HepG2 (cell line): ENCODE results near the gene TBC1D16. TPM values are rescaled to one million over a fixed set of nuclear protein-coding genes. Genes with fewer than 3 reads are reported as not detected.
A peak's percentile ranks its signal among the peaks of the same experiment; 100 is the strongest.

Source experiments
- ATF7-NPFF ChIP-seq: sonication (generic); formaldehyde crosslinking; IDR thresholded peaks from 2 replicates; pipeline ENCODE4 v1.8.1; 2023; ENCODE audit warnings: mild to moderate bottlenecking, low read depth, missing genetic modification reagents, moderate library complexity
- MAFF ChIP-seq: IDR thresholded peaks from 2 replicates; pipeline ENCODE4 v1.6.1; 2011; ENCODE audit warnings: low read depth, low read length, improper control_type of control experiment
- NCOA1 ChIP-seq: sonication (generic); formaldehyde crosslinking; IDR thresholded peaks from 2 replicates; pipeline ENCODE4 v1.9.0; 2021; ENCODE audit warnings: missing genetic modification reagents
- ZNF382 ChIP-seq: sonication (generic); formaldehyde crosslinking; IDR thresholded peaks from 2 replicates; pipeline ENCODE4 v1.5.0; 2020; ENCODE audit warnings: missing genetic modification reagents, mild to moderate bottlenecking, borderline replicate concordance
- ZSCAN20 ChIP-seq: sonication (generic); formaldehyde crosslinking; IDR thresholded peaks from 2 replicates; pipeline ENCODE4 v1.4.0; 2020; ENCODE audit warnings: missing genetic modification reagents, mild to moderate bottlenecking, borderline replicate concordance
- polyA plus RNA-seq, 8 experiments: library from polyadenylated mRNA; depleted of rRNA in 3 of 8; stranded (reverse) in 7 of 8; unstranded in 1 of 8; fragments of >200 nt; fragmentation: Illumina TruSeq in 4 of 8; extraction: Trizol in 4 of 8; gene quantifications; 2 replicates each; pipeline versions ENCODE4 v1.2.1 to v1.2.3, GENCODE V29; 2011 to 2016; ENCODE audit warnings: low read depth in 4 of 8, missing spikeins in 1 of 8, mixed read lengths in 1 of 8; ENCODE audit not compliant: insufficient read depth in 1 of 8
- total RNA-seq, 5 experiments: library from RNA; depleted of rRNA; stranded (reverse); fragments of >200 nt; fragmentation: Illumina TruSeq; extraction: Trizol; gene quantifications; 2 replicates each; pipeline ENCODE4 v1.2.3, GENCODE V29; 2016; ENCODE audit warnings: low read depth in 1 of 5
- TF ChIP-seq, protein P1 (sequence below): sonication (generic); formaldehyde crosslinking; IDR thresholded peaks from 2 replicates; pipeline ENCODE4 v1.8.1; 2023; ENCODE audit warnings: mild to moderate bottlenecking, missing genetic modification reagents
- TF ChIP-seq, protein P2 (sequence below): sonication (generic); formaldehyde crosslinking; IDR thresholded peaks from 2 replicates; pipeline ENCODE4 v1.5.1; 2020; ENCODE audit warnings: mild to moderate bottlenecking, missing genetic modification reagents, moderate library complexity
- TF ChIP-seq, protein P3 (sequence below), 2 experiments: sonication (generic) in 1 of 2; formaldehyde crosslinking in 1 of 2; IDR thresholded peaks; 2 replicates each; pipeline versions ENCODE4 v1.4.0 to v1.6.1; 2016 to 2020; ENCODE audit warnings: borderline replicate concordance in 1 of 2, low read depth in 1 of 2, mild to moderate bottlenecking in 1 of 2, missing genetic modification reagents in 1 of 2

Gene TBC1D16
- total and polyA plus RNA-seq, 2 of the 13 experiments (the other 11 are each of a cell fraction or from before 2014, with no cell fraction given): 14.9 to 24.9 TPM

DNA sequence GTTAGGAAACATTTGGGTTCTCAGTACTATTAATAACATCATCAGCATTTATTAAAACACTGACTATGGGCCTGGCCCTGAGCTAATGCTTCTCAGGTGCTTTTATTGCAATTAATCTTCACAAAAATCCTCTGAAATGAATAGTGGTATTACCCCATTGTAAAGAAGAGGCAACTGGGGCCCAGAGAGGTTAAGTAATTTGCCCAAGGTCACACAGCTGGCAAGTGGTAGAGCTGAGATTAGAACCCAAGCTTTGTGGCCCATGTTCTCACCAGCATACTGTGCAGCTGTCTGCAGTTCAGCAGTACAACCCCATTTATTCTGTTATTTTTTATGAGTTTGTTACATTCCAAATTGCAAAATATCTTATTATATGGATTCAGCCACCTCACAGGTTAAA lies 82.3 kb downstream of the TBC1D16 start (continued):
- TF ChIP-seq, protein P1, sequence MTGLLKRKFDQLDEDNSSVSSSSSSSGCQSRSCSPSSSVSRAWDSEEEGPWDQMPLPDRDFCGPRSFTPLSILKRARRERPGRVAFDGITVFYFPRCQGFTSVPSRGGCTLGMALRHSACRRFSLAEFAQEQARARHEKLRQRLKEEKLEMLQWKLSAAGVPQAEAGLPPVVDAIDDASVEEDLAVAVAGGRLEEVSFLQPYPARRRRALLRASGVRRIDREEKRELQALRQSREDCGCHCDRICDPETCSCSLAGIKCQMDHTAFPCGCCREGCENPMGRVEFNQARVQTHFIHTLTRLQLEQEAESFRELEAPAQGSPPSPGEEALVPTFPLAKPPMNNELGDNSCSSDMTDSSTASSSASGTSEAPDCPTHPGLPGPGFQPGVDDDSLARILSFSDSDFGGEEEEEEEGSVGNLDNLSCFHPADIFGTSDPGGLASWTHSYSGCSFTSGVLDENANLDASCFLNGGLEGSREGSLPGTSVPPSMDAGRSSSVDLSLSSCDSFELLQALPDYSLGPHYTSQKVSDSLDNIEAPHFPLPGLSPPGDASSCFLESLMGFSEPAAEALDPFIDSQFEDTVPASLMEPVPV (CRISPR knock-in tag): no peak
- TF ChIP-seq, protein P2, sequence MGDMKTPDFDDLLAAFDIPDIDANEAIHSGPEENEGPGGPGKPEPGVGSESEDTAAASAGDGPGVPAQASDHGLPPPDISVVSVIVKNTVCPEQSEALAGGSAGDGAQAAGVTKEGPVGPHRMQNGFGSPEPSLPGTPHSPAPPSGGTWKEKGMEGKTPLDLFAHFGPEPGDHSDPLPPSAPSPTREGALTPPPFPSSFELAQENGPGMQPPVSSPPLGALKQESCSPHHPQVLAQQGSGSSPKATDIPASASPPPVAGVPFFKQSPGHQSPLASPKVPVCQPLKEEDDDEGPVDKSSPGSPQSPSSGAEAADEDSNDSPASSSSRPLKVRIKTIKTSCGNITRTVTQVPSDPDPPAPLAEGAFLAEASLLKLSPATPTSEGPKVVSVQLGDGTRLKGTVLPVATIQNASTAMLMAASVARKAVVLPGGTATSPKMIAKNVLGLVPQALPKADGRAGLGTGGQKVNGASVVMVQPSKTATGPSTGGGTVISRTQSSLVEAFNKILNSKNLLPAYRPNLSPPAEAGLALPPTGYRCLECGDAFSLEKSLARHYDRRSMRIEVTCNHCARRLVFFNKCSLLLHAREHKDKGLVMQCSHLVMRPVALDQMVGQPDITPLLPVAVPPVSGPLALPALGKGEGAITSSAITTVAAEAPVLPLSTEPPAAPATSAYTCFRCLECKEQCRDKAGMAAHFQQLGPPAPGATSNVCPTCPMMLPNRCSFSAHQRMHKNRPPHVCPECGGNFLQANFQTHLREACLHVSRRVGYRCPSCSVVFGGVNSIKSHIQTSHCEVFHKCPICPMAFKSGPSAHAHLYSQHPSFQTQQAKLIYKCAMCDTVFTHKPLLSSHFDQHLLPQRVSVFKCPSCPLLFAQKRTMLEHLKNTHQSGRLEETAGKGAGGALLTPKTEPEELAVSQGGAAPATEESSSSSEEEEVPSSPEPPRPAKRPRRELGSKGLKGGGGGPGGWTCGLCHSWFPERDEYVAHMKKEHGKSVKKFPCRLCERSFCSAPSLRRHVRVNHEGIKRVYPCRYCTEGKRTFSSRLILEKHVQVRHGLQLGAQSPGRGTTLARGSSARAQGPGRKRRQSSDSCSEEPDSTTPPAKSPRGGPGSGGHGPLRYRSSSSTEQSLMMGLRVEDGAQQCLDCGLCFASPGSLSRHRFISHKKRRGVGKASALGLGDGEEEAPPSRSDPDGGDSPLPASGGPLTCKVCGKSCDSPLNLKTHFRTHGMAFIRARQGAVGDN (CRISPR knock-in tag): no peak
- no peak for TF ChIP-seq NCOA1 (CRISPR knock-in tag)
- no peak for TF ChIP-seq ATF7-NPFF (CRISPR knock-in tag)
- TF ChIP-seq ZSCAN20 (CRISPR knock-in tag): no peak
- peak; percentile 29; the same call in 1 of the 2 replicates for TF ChIP-seq MAFF
- TF ChIP-seq, protein P3, sequence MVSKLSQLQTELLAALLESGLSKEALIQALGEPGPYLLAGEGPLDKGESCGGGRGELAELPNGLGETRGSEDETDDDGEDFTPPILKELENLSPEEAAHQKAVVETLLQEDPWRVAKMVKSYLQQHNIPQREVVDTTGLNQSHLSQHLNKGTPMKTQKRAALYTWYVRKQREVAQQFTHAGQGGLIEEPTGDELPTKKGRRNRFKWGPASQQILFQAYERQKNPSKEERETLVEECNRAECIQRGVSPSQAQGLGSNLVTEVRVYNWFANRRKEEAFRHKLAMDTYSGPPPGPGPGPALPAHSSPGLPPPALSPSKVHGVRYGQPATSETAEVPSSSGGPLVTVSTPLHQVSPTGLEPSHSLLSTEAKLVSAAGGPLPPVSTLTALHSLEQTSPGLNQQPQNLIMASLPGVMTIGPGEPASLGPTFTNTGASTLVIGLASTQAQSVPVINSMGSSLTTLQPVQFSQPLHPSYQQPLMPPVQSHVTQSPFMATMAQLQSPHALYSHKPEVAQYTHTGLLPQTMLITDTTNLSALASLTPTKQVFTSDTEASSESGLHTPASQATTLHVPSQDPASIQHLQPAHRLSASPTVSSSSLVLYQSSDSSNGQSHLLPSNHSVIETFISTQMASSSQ (IDR thresholded peaks at IDR 0.05; ENCODE audit: low read depth): no peak
- TF ChIP-seq, protein P3 (CRISPR knock-in tag; IDR thresholded peaks at IDR 0.05; ENCODE audit: borderline replicate concordance): no peak
- 0 out of 2 replicates have a peak, but pooled peaks have one; percentile 14 for TF ChIP-seq ZNF382 (CRISPR knock-in tag)
- TF ChIP-seq, all 625 proteins: peak for 12
